Hematopoietic multipotent progenitor cell treated with erythropoietin and hydrocortisone succinate and interleukin-3 and kit ligand, for 15 days (in vitro differentiated cells): ENCODE results near the gene DSCAM.

Experiments used
- DNase-seq: peaks from one replicate; pipeline ENCODE4 v3.0.0-alpha.2; 2015; ENCODE audit warnings: low spot score

Gene DSCAM

DNA sequence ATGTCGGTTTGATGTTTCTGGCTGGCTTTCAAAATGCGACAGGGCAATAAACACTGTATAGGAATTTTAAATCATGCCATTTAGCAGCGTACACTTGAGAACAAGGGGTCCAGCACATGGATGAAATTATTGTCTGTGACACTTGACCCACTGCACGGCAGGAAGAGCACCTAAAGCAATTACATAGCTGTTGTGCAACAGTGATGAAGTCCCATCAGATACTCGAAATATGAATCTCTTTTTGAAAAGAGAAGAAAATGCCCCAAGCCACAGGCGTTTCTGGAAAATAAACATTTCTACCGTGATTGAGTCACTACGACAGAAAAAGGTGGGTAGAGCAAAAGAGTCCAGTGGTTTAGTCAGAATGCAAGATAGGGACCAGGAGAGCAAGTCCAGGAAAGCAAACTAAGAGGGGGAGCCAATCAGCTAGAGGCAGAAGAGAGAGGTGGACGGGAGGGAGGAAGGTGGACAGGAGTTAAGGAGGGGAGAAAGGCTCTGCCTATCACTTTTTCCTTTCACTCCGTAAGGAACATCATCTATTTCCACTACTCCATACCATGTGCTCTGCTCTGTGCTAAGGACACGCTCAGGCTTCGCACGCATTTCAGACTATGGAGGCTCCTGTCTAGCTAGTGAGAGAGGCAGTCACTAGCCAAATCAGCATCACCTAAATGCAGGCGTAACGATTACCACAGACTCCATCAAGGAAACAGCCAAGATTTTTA, 6.4 kb downstream of the DSCAM start:
- no peak for DNase-seq

DNA sequence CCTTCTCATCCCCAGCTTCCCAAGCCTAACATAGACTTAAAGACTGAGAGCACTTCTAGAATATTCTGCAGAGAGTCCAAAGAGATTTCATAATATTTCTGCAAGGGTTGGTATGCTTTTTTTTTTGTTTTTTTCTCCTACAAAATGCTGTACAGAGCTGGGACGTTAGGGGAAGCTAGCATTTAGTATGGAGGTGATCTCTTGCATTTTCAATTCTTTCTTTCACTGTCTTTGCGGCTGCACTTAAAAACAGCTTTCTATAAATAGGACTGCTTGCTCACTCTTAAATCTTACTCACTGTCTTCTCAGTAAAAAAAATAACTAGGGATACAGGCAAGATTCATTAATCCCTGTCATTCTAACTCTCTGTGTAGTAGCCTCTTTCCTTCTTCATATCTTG, 7.4 kb downstream of the DSCAM start:
- DNase-seq: no peak

DNA sequence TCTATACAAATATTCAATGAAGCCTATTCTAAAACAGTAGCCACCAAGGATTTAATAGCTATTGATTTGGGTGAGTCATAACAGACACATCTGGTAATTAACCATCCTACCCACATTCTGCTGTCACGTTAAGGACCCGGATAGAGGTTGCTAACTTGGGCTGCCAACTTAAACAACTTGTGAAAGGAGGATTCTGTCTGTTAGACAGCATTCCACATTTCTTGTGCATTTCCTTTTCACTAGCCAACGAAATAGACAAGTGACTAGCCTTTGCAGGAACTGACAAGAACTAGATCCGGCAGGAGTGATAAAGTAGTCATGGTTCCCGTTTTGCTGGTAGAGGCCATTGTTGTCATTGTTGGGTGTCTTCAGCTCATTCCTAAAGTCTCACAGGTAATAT, 9.5 kb downstream of the DSCAM start:
- no peak for DNase-seq

DNA sequence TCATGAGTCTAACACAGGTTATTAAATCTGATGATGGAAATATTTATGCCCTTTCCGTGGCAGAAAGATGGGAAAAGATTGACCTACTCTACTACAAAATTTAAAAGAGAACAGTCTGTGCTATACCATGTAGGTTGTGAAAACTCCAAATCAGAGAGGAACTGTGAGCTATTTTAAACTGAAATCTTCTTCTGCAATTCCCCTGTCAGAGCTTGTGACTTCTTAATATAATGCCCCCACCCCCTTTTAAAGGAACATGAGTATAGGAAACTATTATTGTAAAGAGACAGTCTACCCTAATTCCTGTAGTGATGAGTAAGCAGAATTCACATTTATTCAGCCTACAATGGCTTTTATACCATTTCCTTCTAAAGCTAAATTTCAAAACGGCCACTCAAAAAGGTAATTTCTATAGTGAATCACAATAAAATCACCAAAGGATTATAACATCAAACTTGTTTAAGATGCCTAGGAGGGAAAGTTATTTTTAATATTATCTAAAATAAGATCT, 11.7 kb downstream of the DSCAM start:
- DNase-seq: no peak

DNA sequence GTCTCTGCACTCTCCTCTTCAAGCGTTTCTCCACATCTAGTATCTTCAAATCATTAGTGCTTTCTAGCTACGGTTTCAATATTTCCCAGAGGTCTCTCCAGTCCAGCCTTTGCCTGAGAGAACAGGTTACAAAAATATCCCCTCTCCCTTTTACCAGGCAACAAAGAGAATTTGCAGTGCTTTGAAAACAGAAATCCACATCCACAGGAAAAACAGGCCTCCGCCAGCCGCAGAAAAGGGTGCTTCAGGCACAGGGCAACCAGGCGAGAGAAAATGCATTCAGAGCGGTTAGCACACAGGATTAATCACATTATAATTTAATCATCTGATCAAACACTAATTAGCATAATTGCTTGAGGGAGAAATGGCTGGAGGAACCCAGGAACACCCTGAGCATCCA, 13.8 kb downstream of the DSCAM start:
- no peak for DNase-seq

DNA sequence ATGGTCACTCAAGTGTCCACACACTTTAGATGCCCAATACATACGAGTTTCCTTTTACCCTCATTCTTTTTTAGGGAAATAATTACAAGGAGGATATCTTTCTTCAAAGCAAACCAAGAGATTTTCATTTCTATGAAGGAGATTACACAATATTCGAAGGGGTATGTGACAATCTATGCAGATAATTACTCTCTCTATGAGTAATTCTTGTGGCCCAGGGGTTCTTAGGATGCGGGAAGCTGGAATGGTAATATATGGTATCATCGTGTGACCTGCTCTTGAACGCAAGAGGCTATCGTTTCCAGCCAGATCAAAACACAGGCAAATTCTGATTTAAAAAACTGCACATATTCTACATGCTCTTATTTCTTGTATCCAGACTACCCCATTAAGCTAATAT, 14.6 kb downstream of the DSCAM start:
- no peak for DNase-seq

DNA sequence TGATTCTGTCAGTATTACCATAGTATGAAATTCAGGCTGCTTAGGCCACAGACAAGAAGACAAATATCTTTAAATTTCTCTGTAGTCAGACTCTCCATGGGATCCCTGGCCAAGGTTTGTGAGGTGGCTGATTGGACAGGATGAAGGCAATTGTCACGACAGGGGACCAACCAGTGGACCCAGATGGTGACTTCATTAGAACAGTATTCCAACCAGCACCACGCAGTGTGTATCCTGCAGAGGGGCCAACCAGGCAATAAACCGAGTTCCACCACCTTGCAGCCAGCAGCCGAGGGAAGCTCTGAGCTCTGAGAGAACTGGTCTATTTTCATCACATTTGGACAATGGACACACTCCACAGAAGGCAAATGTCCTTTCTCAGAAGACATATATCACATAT, 16.1 kb downstream of the DSCAM start:
- no peak for DNase-seq

DNA sequence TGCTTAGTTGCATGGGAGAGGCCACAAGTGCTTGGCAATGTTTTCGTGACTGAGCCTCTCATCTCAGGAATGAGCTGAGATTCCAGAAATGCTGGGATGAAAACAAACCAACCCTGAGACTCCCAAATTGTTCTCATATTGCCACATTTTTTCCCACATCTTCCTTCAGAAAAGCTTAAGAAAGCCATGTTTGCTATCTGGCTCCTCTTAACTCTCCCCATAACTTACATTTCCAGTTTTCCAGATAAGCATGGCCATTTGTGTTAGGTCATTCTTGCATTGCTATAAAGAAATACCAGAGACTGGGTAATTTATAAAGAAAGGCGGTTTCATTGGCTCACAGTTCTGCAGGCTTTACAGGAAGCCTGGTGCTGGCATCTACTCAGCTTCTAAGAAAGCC, 17.2 kb downstream of the DSCAM start:
- DNase-seq: no peak

DNA sequence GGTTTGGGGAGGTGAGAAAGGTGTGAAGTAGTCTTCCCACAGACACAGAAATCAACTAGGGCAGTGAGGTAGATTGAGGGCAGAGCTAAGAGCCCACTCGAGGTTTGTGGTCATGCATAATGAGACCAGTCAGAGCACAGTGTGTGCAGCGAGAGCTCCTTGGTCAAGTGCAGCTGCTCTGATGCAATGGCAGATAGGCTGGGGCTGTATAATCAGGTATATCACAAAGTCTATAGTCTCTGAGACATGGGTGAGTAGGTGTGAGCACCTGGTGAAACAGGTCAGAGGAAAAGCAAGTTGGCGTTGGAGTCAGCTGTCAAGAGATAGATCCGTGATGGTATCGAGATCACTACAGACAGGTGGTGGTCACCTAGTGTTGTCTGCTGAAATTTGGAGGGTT, 17.6 kb downstream of the DSCAM start:
- no peak for DNase-seq

DNA sequence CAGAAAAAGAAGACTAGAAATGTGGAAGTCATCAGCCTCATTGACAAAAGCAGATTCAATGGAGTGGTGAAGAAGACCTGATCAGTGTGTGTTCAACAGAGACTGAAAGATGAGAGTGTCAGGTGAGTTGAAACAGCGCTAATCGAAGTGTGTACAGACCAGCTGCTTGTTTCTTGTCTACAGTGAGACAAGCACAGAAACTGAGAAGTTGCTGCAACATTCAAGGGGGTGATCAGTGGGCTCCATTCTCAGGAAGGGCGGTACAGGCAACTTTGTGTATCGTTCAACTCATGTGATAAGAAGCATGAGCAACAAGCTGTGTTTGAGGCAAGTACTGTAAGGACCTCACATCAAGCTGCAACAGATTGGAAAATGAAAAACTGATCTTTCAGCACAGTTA, 19.4 kb downstream of the DSCAM start:
- no peak for DNase-seq

DNA sequence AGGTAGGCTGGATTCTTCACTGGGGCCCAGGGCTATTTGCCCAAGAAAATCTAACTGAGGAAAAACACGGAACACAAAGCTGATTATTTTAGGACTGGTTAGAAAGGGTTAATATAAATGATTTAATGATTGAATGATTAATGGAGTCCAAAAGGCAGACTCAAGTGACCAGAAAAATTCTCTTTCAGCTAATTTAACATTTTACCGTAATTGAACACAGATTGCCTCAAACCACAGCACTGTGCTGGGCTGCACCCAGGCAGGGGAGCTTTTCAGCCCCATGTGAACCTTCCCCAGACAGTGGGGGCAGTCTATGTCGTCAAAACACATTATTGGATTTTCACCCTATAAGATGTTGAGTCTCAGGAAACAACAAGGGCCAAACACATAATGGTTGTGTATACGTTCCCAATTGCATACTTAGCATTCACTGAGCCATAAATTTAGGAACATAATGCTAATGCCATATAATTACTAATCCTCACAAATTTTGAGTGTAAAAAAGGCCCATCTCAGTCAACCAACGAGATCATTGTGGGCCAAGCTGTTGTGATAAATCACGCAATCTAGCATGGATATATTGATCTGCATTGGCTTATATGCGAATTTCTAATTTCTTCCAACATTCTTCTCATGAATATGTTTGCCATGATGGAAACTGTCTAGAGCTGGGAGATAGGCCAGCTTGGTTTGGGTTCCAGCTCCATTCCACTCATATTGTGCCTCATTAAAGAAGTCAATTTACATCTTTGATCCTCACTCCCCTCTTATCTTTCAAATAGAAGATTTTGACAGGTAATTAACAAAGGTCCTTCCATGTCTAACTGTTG, 27.7 kb downstream of the DSCAM start:
- DNase-seq: no peak

DNA sequence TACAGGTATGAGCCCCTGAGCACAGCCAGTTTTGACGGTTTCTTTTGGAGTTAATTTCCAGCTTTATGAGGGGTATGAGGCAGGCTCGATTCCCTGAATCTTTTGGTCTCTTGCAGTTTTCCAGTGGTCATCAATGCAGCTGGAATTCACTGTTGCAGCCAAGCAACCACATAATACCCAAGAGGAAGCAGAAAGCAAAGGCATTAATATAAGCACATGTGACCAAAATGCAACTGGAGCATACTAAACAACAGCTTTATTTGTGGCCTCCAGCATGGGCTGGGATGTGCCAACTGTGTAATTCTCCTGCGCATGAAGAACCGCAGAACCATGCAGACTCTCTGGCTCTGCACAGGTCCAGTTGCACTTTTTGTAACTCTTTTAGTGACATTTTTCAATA, 33.0 kb downstream of the DSCAM start:
- no peak for DNase-seq

DNA sequence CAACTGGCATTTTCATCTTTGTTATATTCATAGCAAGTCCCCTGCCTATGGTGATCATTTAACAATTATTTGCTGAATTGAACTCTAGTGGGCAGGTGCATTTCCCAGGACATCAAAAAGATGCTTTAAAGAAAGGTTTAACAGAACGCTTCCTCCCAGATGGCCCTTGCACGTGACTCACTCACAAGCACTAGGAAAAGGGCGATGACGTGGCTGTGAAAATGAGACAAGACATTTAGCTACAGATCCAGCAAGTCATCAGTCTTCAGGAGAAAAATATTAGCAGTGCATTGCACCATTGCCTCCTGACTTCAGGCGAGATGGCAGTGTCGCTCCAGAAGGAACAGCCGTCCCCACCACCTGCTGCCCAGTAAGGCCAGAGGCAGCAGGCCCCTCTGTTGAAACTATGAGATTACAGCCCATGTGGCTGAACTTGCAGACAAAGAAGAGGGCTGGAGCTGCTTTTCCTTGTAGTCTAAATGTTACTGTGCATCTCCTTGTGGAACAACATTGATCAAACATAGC, 37.2 kb downstream of the DSCAM start:
- no peak for DNase-seq

DNA sequence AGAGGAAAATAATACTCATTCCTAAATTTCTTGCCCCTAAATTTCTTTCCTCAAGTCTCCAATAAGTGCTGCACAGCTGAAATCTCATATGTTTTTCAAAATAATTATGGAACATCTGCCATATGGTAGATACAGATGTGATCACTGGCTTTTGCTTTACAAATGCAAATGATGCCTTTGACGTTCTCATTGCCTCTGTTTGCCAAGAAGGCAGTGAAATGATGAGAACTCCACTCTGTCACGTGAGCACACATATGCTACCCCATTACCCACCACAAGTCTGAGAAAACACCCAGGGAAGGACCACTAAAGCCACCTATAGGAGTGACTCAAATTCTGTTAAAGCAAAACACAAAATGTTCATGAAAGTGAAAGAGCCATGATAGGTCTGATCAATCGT, 43.9 kb downstream of the DSCAM start:
- DNase-seq: no peak

DNA sequence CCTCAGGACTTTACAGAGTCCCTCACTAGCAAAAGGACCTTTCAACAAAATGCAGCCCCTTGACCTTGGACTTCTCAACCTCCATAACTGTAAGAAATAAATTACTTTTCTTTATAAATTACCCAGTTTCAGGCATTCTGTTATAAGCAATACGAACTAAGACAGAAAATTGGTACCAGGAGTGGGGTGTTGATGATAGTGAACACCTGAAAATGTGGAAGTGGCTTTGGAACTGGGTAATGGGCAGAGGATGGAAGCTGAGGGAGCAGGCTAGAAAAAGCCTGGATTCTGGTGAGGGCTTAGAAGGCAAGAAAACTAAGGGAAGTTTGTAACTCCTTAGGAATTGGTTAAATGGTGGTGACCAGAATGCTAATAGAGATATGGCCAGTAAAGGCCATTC, 46.8 kb downstream of the DSCAM start:
- DNase-seq: no peak

DNA sequence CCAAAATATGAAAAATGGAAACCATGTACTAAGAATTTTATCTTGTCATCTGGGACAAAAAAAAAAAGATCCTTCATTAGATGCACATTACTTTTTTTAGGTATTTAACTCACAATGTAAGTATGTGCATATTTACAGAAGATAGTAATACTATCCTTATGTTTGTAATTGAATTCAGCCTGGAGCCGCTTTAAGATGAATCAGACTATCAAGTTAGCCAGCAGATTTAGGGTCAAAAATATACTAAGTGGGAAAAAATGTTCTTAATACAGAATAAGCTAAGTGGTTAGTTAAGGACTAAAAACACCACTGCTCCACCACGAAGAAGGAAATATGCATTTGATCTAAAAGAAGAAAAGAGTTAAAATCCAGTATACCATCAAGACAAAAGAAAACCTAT, 49.1 kb downstream of the DSCAM start:
- no peak for DNase-seq

DNA sequence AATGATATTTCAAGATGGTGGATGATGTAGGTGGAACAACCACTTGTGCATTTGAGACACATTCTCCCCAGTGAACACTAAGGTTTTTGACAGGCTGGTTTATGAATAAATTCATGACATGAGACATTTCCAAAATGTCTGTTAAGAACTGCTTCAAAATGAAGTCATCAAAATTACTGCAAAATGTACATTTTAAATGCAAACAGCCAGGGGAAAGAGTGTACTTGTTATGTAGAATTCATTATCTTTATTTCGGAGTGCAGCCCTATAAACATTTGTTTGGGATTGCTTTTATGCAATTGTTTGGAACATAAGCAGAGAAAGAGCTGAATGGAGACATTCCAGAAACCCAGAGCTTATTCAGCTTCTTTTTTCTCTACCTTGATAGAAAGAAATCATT, 49.5 kb downstream of the DSCAM start:
- no peak for DNase-seq

DNA sequence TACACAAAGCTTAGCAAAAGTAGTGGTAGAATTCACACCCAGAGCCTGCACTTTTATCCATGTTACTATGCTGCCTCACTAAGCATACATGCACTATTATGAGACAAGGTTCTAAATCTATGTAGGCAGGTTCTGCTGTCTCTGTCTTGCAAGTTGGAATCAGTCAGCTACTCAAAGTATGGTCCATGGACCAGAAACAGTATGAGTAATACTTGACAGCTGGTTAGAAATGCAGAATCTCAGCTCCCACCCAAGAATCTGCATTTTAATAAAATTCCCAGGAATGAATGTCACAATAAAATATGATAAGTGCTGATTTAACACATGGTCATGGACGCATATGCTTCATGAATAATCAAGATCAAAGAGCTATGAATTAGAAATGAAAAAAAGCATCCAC, 50.5 kb downstream of the DSCAM start:
- no peak for DNase-seq

DNA sequence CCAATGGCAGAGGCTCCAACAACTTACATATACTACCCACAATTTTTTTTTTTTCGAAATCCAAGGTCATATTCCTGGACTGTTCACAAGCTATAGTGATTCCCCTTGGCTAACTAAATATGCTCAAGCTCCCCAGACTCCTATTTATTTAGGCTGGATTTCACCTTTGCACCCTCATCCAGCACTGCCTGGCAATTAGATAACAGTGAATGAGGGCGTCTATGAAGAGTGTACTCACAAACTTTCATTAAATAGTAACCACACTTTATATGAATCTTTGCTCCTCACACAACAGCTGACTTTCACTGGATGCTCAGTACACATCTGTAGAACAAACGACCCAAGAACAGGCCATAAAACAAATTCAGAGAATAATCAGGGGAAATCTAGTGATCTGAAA, 51.6 kb downstream of the DSCAM start:
- DNase-seq: no peak

DNA sequence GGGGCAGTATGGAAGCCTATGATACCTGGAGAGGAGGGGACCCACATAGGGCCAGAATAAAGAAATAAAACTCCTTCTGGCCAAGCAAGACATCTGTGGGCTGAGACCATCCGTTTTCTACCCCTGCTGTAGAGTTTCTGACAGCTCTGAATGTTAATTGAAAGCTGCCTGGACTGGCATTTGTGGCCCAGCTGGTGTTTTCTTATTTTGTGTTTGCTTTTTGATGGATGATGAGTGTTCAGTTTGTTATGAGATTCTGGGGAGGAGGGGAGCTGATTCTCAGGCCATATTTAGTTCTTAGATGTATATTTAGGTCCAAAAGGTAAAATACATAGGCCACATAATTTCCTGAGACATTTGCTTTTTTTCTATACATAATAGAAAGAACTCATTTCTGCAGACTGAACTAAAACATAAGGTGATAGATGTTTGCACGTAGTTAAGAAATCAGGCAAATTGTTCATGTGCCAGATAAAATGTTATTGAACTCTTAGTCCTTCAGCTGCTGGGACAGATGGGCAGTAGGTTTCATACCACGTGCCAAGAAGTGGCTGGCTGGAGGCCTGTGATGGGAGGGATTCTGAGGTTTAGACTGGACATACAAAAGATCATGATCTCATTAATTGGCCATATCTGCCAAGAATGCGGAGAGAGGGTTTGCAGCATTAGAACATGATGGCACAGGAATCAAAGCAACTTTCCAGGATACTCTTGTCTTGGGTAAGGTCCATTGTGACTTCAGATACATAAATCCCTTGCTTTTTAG, 54.1 kb downstream of the DSCAM start:
- DNase-seq: no peak

DNA sequence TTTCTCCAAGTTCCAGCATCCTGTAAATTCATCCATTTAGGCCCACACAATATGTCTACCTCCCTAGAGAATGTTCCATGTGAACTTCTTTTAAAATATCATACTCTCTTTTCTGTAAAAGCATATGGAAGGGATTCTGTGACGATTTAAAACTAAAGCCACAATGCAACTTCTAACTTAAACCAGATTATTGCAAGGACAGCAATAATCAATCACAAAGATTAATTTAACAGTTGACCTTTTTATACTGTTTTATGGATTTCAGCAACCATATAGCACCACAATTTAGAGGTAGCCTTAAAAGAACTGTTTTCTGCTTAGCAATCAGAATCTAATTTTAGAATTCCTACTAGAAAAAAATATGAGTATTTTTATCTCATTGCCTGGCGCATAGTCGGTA, 58.3 kb downstream of the DSCAM start:
- DNase-seq: no peak

DNA sequence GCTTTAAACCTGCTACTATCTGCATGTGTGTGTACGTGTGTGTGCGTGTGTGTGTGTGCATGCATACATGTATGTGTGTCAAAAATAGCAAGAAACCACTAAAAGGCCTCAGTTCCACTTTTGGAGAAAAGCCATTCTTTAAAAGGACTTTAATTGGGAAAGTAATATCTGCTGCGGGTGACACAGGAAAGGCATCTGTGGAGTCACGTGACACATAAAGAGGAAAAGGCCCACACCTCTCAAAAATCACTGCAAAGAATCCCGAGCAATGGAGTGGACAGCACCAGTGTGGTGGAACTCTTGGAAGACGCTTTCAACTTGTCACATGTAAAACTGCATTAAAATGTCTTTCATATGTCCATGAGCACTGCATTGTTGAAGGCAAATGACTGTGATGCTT, 63.6 kb downstream of the DSCAM start:
- no peak for DNase-seq
